Measurements from ENCODE around the gene COL8A1. TPM values are rescaled to one million over a fixed set of nuclear protein-coding genes. Genes with fewer than 3 reads are reported as not detected.

COL8A1 gene
- total RNA-seq, 1 donor from 2014 or later, result 30.2 TPM

DNA sequence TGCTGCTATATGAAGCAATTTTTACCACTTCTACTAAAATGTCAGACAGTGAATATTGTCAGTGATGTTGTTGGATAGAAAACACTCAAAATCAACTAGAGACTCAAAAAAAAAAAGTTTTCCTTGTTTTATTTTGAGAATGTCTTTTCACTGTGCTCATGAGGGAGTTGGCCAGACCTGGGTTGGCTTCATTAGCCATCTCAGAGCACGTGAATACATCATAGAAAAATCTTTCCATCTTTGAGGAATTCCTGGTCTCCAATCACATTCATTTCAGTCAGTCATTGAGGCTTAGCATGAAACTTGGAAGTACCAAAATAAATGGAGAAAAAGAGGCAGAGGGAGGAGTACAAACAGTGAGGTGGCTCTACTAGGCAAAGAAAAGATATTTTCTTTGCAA, 121.6 kb downstream of the COL8A1 start:
- DNase-seq (ENCODE audit: low spot score), result no peak

DNA sequence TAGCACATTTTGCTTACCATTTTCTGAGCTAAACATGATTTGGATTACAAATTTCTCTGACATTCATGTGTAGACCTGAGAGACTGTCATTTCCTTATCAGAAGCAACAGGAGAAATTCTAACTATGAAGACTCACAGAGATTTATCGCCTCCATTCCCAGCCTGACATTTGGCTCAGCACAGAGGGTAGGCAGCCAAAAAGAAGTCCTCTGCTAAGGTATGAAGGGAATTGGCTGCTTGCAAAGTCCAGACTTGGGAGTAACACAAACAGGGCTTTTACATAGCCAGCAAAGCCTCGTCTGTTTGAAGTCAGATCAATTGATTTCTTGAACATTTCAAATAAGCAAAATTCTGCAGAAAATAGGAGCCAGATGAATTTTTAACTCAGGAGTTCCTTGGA, 122.2 kb downstream of the COL8A1 start:
- no peak for DNase-seq (ENCODE audit: low spot score)

DNA sequence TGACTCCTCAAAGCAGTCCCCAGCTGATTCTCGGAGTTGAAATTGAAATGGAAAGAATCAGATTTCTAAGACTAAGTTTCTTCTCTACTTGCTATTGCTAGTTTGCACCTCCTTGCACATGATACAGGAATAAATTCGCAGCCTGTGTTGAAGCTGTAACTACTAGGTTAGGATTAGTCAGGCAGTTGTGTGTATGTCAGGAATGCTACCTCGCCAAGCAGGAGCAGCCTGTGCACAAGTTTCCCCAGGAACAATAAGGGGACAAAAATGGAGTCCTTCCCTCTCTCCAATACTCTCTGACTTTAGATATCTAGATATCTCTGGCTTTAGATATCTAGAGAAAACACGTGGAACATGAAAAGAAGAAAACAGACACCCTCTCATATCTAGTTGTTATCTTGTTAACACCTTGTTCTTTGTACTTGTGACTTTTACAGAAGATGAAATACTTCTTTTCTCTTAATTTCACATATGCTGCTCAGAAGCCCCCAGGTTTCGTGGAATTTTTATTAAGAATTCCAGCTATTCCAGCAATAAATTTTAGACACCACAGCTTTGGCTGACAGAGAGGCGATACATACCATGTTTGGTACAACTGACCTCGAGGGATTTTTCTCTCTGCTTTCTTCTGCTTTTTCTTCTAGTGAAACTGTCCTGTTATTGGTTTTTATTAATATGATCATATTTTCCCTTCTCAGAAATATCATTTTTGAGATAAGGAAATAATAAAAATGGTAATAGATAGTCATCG, 123.2 kb downstream of the COL8A1 start:
- no peak for DNase-seq (ENCODE audit: low spot score)

DNA sequence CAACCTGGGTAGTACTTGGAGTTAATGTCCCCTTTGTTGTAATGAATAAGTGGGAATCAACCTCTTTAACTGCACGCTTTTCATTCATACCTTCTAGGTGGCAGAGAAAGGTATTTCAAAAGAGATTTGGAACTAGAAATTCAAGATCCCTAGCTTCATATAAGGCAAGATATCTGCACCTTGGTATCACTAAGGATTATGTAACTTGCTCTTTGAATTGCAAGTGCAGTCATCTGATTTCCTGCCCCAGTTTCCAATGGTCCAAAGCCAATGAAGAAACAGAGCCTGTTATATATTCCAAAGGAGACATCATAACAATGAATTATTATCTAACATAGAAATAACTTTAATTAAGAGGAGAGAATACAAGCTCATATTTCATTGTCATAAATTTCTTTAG, 124.5 kb downstream of the COL8A1 start:
- DNase-seq (ENCODE audit: low spot score), result no peak

DNA sequence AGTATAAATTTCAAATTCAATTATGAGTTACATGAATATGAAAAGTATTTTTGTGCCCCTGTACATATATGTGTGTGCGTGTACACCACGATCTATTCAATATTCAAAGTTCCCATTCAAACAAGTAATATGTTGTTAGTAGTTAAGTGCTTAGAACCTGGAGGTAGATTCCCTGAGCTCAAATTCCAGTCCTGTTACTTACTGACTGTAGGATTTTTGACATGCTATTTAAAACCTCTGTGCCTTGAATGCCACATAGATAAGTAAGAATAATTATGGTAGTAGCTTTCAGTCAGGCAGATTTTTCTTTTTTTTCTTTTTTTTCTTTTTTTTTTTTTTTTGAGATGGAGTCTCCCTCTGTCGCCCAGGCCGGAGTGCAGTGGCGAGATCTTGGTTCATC, 126.0 kb downstream of the COL8A1 start:
- DNase-seq (ENCODE audit: low spot score), result no peak

DNA sequence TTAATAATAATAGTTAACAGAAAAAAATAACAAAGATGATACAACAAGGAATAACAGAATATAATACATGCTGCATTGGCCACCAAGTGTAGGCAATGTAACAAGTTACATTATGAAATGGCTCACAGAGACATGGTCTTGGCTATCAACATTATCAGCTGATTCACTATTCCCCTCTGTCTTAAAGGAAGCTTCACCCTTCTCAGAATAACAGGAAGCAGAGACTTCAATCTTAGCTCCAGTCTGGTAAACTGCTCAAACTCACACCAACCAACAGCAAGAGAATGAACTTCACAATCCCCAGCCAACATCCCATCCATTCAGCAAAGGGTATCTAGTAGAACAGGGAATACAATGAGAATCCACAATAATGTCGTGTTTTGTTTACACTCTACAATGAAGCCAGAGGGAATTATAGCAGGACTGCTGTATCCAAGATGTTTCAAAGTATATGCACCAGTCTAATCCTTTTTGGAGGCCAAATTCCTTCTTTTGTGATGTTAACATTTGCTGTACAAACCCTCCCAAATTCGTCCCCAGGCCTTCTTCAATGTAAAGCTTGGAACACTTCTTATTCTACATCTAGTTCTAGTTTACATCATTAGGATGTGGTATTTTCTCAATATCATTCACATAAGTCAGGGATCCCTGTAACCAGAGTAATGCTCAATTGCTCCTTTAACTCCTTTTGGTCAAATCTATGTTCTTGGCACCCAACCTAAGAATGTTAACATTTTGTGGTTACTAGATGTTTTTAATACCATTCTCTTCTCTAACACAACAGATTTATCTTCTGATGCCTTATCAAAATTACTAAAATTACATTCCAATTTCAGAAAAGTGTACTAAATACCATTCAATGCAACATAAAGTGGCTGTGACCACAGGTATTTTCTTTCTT, 126.9 kb downstream of the COL8A1 start:
- DNase-seq (ENCODE audit: low spot score), result no peak

DNA sequence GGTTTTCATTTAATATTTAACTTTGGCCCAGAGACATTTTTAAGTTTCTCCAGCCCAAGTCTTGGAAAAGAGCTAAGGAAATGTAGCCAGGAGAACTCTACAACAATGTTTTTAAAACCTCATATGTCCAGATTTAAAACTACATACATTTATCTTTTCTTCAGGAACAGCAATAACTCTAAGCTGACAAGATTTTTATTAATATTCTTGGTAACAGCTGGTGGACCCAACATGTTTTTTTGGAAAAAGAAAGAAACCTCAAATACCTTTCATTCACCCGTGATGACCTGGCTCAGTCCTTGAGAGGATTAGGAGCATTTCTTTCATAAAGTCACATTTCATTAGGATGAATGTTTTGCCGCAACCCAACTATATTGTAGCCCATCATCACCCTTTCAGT, 128.9 kb downstream of the COL8A1 start:
- DNase-seq (ENCODE audit: low spot score), result no peak

DNA sequence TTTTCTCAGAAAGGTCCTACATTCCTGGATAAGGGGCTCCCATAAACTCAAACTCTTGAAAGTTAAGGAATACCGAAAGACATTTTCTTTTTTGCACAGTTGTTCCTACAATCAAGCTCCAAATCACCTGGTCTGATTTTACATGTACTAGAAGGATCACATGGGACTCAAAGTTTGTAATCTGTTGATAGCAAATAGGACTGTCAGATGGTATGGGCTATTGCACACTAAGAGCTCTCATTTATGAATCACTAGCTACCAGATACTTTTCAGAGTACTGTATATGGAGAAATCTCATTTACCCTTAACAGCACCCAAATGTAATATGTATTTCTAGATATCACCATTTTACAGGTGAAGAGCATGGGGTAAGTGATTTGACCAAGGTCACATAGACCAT, 129.7 kb downstream of the COL8A1 start:
- DNase-seq (ENCODE audit: low spot score), result no peak

DNA sequence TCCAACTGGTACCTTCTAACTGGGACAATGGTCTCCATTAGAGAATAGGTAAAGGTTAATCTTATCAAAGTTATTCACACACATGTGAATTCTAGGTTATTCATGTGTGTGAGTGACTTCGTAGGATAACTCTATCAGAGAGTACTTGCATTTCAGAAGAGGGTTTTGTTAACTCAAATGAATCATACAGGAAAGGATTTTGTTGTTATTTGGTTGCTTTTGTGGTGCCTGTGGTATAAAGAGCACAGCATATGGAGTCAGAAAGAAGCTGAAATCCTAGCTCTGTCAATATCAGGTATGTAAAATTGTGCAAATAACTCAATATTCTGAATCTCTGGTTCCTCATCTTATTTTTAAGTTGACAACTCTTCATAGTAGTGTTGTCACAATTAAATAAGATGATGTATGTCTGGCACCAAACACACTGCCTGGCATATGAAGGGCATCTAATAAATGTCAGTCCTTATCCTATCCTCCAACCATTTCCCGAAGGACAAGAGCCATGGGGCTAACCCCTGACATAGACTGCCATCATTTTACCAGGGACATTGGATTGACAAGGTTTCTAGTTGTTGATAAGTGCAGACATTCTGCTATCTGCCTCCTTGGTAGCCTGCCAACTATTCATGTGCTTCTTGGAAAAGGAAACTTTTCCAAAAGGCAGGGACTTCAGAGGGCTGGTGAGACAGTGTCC, 130.6 kb downstream of the COL8A1 start:
- no peak for DNase-seq (ENCODE audit: low spot score)

DNA sequence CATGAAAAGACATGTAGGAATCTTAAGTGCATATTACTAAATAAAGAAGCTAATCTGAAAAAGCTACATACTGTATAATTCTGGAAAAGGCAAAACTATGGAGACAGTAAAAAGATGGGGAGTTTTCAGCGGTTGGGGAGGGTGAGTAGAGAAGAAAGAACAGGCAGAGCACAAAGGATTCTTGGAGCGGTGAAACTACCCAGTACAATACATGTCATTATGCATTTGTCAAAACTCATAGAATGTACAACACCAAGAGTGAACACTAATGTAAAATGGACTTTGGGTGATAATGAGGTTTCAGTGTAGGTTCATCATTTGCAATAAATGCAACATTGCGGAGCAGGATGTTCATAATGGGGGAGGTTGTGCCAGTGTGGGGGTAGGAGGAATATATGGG, 133.8 kb downstream of the COL8A1 start:
- no peak for DNase-seq (ENCODE audit: low spot score)

DNA sequence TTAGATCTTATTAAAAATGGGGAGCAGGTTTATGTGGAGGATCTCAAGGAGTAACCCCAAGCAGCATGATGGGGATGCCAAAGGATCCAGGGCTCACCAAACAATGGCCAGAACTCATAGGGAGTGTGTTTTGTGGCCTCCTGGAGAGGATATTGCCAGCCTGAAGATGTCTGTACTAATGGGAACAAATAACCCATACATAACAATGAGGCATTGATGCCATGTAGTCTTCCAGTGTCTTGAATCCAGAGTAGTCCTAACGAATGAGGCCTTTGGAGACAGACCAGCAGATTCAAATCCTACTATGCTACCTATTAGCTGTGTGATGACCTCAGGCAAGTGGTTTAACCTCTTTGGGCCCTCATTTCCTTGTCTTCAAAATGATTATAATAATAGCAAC, 134.3 kb downstream of the COL8A1 start:
- no peak for DNase-seq (ENCODE audit: low spot score)

DNA sequence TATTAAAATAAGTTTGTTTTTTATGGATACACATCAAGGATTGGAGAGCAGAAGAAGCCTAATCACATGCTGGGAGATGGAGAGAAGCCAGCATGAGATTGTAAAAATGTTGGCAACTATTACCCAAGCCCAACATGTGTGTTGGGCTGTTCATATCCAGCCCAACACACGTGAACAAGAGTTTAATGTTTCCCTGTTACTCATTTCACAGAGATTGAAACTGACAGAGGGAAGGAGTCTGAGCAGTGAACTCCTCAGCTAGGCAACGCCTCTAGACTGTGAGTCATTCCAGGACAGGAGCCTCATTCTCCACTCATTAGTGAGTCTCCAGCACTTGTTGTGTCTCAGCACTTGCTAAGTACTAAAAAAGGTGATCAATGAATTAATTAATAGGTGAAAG, 136.1 kb downstream of the COL8A1 start:
- no peak for DNase-seq (ENCODE audit: low spot score)

DNA sequence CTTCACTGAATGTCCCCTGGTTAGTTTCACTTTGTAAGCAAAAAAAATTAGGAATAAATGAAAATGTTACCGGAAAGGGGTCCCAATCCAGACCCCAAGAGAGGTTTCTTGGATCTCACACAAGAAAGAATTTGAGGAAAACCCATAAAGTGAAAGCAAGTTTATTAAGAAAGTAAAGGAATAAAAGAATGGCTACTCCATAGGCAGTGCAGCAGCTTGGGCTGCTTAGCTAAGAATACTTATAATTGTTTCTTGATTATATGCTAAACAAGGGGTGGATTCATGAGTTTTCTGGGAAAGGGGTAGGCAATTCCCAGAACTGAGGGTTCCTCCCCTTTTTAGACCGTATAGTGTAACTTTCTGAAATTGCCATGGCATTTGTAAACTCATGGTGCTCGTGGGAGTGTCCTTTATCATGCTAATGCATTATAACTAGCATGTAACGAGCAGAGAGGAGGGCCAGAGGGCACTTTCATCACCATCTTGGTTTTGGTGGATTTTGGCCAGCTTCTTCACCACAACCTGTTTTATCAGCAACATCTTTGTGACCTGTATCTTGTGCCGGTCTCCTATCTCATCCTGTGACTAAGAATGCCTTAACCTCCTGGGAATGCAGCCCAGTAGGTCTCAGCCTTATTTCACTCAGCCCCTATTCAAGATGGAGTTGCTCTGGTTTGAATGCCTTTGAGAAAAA, 138.3 kb downstream of the COL8A1 start:
- DNase-seq (ENCODE audit: low spot score), result no peak

DNA sequence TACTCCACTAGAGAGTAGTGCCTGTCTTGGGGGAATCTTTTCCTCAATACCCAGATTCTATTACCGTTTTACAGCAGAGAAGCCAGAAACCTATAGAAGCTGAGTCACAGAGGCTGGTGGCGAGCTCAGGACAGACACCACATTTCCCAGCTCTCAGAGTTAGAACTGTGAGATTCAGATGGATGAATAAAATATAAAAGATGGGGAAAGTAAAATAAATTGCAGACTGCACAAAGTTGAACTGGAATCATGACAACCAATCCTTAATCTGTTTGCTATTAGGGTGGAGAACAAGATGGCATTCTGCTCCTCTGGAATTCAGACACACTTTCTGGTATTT, 138.8 kb downstream of the COL8A1 start:
- DNase-seq (ENCODE audit: low spot score), result no peak

DNA sequence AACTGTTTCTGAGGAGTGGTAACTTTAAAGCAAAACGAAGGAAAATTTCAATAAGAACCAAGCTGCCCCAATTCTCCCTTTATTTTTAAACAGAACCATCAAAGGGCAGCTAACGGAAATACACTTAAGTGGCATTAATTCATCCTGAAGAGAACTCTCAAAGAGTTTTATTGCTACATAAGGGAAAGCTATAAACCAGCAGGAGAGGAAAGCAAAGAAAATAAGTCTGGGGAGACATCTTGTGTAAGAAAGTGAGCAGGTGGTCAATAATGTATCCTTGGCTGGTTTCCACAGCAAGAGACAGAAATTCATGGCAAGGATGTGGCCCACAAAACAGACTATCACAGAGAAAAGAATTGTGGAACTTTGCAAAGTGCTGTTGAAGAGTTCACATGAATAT, 139.3 kb downstream of the COL8A1 start:
- no peak for DNase-seq (ENCODE audit: low spot score)

DNA sequence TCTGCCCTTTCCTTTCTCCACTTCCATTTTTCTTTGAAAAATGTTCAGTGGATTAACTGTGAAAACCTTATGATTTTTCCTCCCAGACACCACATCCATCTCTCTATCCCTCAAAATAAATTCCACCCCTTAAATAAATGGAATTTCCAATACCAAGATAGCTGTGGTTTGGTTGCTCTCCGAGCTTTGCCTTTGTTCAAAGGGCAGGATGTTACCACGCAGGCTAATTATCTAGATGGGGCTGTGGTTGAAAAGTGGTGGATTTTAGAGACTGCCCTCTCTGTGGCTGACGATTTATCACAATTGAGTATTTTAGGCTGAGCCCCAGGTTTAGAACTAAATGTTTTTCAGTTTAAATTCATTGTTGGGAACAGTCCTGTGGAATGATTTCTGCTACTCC, 142.4 kb downstream of the COL8A1 start:
- no peak for DNase-seq (ENCODE audit: low spot score)

DNA sequence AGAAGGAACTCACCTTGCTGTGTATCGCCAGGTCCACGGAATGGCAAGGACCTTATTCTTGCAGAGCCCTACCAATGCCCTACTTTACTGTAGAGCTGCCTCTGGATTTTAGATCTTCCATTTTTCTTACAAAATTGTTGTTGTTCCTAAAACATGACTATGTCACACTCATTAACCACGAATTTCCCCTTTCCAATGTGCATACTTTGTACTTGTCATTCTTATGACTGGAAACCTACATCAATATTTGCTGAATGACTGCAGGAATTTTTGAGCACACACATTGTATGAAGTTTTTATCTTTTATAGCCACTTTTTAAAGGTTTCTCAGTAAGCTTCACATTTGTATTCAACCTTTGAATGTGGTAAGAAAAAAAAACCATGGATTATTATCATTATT, 143.4 kb downstream of the COL8A1 start:
- no peak for DNase-seq (ENCODE audit: low spot score)

DNA sequence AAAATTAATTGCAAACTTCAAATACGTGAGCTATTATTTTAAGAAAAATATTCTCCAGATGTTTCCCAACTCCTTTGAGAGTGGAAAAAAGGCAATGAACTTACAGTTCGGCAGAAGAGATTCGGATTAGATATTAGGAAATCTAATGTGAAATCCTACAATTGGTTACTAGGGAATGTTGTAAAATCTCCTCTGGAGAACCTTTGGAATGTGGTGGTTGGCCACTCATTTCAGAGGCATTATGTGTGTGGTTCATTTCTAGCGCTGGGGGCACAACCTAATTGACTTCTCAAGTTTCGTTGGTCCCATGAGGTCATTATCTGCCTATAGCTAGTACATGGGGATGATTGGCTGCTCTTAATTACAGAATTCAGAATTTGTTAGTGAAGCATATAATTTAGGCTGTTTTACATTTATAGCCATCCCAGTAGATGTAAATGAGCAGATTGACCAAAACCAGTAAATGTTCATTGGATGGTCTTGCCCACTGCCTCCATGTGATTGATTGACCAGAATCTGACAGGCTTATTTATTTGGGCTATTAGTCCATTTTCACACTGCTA, 144.7 kb downstream of the COL8A1 start:
- no peak for DNase-seq (ENCODE audit: low spot score)

DNA sequence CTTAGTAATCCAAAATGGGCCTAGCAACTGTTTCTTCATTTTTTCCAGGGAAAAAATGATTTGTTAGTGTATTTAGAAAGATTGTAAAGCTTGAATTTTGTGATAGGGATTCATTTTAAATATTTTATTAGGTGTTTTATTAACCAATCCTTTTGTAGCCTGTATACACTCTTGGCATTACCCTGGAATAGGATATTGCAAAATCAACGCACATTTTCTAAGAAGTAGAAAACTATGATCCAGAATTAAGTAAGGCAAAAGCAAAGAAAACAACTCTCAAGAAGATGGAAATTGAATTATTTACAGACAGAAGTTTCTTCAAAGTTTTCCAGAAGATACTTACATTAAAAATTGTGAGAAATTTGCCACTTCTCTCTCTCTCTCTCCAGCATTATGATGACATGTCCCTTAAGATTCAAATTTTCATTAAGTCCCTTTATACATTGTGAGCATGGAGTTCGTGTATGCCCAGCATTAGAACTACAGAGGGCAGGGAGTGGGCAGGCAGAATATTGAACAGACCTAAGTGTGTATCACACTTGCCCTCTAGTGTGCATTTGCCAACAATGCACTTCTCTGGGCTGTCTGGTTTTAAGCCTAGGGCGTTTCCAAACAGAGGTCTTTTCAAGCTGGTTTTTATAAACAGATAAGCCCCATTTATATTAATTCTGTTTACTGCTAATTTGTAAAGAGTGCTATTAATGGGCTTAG, 150.8 kb downstream of the COL8A1 start:
- DNase-seq (ENCODE audit: low spot score), result no peak

DNA sequence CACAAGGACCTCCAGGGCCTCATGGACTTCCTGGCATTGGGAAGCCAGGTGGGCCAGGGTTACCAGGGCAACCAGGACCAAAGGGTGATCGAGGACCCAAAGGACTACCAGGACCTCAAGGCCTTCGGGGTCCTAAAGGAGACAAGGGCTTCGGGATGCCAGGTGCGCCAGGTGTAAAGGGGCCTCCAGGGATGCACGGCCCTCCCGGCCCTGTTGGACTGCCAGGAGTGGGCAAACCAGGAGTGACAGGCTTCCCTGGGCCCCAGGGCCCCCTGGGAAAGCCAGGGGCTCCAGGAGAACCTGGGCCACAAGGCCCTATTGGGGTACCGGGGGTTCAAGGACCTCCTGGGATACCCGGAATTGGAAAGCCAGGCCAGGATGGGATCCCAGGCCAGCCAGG, 156.1 kb downstream of the COL8A1 start:
- DNase-seq (ENCODE audit: low spot score), result no peak

DNA sequence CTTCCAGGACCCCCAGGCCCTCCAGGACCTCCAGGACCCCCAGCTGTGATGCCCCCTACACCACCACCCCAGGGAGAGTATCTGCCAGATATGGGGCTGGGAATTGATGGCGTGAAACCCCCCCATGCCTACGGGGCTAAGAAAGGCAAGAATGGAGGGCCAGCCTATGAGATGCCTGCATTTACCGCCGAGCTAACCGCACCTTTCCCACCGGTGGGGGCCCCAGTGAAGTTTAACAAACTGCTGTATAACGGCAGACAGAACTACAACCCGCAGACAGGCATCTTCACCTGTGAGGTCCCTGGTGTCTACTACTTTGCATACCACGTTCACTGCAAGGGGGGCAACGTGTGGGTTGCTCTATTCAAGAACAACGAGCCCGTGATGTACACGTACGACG, 157.2 kb downstream of the COL8A1 start:
- DNase-seq (ENCODE audit: low spot score), result no peak

Measured in ureter (tissue), 1 donor.